ENCODE results near the gene PSTPIP2.

GRCh38 chr18:46050268-46050667, 21.8 kb downstream of the PSTPIP2 start:
- no peak for TF ChIP-seq CTCF (conservative IDR thresholded peaks at IDR 0.05; ENCODE audit: low read length)
- TF ChIP-seq EZH2phosphoT487 (IDR thresholded peaks at IDR 0.05; ENCODE audit: borderline replicate concordance), result no peak
